ENCODE results near the gene PNMA1.

PNMA1 gene

DNA sequence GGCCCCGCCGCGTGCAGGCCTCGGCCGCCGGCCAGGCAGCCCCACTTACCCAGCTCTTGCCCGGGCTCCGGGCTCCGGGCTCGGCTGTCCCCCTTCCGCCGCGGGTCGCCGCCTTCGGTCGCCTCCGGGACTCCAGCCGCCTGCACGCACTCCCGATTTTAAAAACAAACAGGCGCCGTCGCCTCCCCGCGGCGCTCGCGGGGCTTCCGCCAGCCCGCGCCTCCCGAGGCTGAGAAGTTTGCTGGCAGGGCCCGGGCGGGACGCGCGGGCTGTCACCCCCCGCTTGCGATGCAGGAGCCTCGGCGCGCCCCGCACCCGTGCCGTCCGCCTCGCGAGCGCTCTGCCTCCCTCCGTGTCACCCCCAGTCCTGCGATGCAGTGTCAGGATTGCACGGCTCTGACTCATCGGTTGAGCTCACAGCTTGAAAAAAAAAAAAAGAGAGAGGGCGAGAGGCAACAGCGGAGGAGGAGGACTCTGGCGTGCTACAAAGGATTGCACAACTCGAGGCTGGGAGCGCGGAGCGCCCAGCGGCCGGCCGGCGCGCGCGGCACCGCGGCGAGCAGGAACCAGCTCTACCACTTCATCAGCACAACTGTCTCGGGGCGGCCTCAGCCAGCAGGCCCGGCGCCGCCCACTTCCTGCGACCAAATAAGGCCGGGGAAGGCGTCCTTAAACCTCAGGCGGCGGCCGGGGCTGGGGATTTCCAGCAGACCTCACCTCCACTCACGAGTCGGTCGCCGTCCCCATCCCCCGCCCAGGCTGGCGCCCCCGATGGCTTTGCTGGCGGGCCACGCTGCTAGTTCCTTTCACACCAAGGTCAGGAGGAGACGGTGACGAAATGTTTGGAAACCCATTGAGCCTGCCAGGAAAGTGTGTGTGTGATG is 45.8 kb upstream of the PNMA1 start:
- TF ChIP-seq ARNT (IDR thresholded peaks at IDR 0.05), result 0 out of 2 replicates have a peak, but pooled peaks have one; percentile 20
- TF ChIP-seq ZNF384 (IDR thresholded peaks at IDR 0.05), result peak; percentile 92
- no peak for TF ChIP-seq ELF4 (IDR thresholded peaks at IDR 0.05)
- POLR2A ChIA-PET, result interaction anchor here (0.5 to 4.4 kb wide), 19 partner anchors 10 to 123 kb away, joined by 3 to 49 read pairs (median 5); partner anchors contain the start of gene PTGR2
- CTCF ChIA-PET, result interaction anchor here (0.7 to 2.7 kb wide), 9 partner anchors 10 to 68 kb away, joined by 3 to 15 read pairs (median 4); no protein-coding TSS in a partner anchor
- peak; percentile 88 for DNase-seq (ENCODE audit: extremely low spot score)

DNA sequence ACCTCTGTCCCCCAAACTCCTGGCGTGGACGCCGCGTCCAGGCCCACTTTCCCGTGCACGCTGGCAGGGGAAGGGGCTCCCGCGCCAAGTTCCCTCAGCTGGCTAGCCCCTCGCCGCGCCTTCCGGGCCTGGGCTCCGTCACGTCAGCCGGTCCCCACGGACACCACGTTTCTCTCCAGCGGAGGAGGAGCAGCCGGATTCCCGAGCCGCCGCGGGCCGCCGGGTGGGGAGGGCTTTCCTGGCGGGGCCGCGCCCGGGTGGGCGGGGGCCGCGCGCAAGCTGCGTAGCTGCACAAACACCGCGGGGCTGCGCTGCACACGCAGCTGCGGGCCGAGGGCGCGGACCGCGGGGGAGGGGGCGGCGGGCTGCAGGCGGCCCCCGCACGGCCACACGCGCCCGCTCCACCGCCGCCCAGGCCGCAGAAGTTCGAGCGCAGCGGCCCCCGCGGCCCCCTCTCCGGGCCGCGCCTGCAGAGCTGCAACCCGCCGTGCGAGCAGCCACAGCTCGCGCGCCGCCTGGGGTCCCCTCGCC is 45.1 kb upstream of the PNMA1 start:
- DNase-seq (ENCODE audit: extremely low spot score), result peak; percentile 67
- POLR2A ChIA-PET, result interaction anchor here (1.1 to 4.4 kb wide), 14 partner anchors 10 to 127 kb away, joined by 3 to 49 read pairs (median 7); partner anchors contain the start of genes PTGR2 and ZNF410
- TF ChIP-seq FOXM1 (IDR thresholded peaks at IDR 0.05; ENCODE audit: borderline replicate concordance) (peak; percentile 67), NFRKB (IDR thresholded peaks at IDR 0.05) (no peak)
- CTCF ChIA-PET, result interaction anchor here (0.6 to 2.7 kb wide), 12 partner anchors 8 to 68 kb away, joined by 3 to 15 read pairs (median 4); no protein-coding TSS in a partner anchor

DNA sequence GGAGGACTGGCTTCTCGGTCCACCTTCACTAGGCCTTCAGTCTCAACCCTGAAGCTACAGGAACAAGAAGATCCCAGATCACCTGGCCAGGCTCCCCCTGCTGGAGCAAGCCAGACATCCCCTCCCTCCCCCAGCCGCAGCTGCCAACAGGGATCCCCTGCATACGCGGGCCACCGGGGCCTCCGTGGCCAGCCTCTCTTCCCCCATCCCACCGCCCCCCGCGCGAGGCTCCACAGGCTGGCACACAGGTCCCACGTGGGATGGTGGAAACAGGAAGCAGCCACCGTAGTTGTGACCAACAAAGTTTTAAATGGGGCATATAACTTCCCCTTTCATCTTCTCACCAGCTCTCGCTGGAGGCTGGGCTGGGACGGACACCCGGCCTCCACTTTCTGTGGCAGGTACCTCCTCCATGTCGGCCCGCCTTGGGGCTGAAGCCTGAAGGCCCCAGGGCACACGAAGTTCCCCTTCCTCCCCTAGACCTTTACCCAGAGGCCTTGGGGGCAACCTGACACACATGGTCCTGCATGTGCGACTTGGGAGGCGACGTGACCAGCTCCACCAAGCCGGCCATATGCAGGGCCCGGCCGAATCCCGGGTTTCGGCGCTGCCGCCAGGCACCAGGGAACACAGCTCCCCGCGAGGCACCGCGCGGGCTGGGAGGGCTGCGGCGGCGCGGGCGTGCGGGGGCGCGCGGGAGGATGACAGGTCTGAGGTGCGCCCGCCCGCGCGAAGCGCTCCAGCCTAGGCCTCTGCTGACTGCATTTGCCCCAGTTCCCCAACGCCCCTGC is 44.4 kb upstream of the PNMA1 start:
- CTCF ChIA-PET, result interaction anchor here (0.6 to 2.7 kb wide), 19 partner anchors 8 to 193 kb away, joined by 3 to 15 read pairs (median 5); no protein-coding TSS in a partner anchor
- POLR2A ChIA-PET, result interaction anchor here (0.7 to 4.4 kb wide), 13 partner anchors 8 to 128 kb away, joined by 3 to 49 read pairs (median 5); partner anchors contain the start of genes PTGR2 and ZNF410
- DNase-seq (ENCODE audit: extremely low spot score), result peak; percentile 74
- TF ChIP-seq TARDBP (IDR thresholded peaks at IDR 0.05) (no peak), ARNT (IDR thresholded peaks at IDR 0.05) (no peak), FOXM1 (IDR thresholded peaks at IDR 0.05; ENCODE audit: borderline replicate concordance) (no peak), HDGF (IDR thresholded peaks at IDR 0.05; ENCODE audit: borderline replicate concordance) (peak; percentile 87; the same call in 1 of the 2 replicates), L3MBTL2 (conservative IDR thresholded peaks at IDR 0.05) (peak; percentile 74), NFRKB (IDR thresholded peaks at IDR 0.05) (no peak), SUZ12 (IDR thresholded peaks at IDR 0.05) (no peak), ZNF384 (IDR thresholded peaks at IDR 0.05) (no peak), FOXK2 (IDR thresholded peaks at IDR 0.05) (no peak), LEF1 (IDR thresholded peaks at IDR 0.05; ENCODE audit: borderline replicate concordance) (no peak), ELF4 (IDR thresholded peaks at IDR 0.05) (no peak)
- TF ChIP-seq, protein P1, sequence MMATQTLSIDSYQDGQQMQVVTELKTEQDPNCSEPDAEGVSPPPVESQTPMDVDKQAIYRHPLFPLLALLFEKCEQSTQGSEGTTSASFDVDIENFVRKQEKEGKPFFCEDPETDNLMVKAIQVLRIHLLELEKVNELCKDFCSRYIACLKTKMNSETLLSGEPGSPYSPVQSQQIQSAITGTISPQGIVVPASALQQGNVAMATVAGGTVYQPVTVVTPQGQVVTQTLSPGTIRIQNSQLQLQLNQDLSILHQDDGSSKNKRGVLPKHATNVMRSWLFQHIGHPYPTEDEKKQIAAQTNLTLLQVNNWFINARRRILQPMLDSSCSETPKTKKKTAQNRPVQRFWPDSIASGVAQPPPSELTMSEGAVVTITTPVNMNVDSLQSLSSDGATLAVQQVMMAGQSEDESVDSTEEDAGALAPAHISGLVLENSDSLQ (IDR thresholded peaks at IDR 0.05), result no peak

DNA sequence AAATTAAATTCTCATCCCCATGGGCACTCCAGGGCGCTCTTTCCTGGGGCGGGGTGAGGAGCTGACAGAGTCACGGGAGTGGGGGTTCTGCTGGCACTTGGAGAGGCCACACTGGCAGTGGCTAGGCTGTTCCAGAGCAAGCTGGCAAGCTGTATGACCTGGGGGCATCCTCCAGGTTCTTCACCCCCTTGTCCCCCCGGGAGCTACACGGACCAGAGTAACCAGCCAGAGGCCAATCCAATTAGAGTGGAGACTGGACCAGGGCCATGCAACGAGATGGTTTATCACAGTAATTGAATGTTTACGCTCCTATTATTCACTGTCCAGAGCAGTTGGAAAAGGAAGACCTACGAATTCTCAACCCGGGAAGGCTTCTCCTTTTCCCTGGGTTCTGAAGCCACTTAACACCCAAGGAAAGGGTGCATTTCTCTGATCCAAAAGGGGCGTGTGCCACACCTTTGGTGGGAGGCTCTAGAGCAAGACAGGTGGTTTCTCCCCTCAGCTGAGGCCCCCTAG is 43.8 kb upstream of the PNMA1 start:
- DNase-seq (ENCODE audit: extremely low spot score), result no peak
- no peak for TF ChIP-seq FOXM1 (IDR thresholded peaks at IDR 0.05; ENCODE audit: borderline replicate concordance)
- no peak for TF ChIP-seq NFRKB (IDR thresholded peaks at IDR 0.05)
- no peak for TF ChIP-seq CTBP1 (IDR thresholded peaks at IDR 0.05; ENCODE audit: borderline replicate concordance)
- TF ChIP-seq TARDBP (IDR thresholded peaks at IDR 0.05), result no peak
- TF ChIP-seq BHLHE40 (IDR thresholded peaks at IDR 0.05; ENCODE audit: borderline replicate concordance), result no peak
- TF ChIP-seq LEF1 (IDR thresholded peaks at IDR 0.05; ENCODE audit: borderline replicate concordance), result no peak
- no peak for TF ChIP-seq L3MBTL2 (conservative IDR thresholded peaks at IDR 0.05)
- TF ChIP-seq SP1 (IDR thresholded peaks at IDR 0.05), result no peak
- TF ChIP-seq FOXK2 (IDR thresholded peaks at IDR 0.05), result no peak
- TF ChIP-seq, protein P1 (IDR thresholded peaks at IDR 0.05), result no peak
- TF ChIP-seq FOXA1 (IDR thresholded peaks at IDR 0.05), result no peak
- no peak for TF ChIP-seq HDGF (IDR thresholded peaks at IDR 0.05; ENCODE audit: borderline replicate concordance)
- CTCF ChIA-PET, result interaction anchor here (0.6 to 2.7 kb wide), 16 partner anchors 8 to 193 kb away, joined by 3 to 15 read pairs (median 5); no protein-coding TSS in a partner anchor
- POLR2A ChIA-PET, result interaction anchor here (0.7 to 4.4 kb wide), 13 partner anchors 8 to 129 kb away, joined by 3 to 49 read pairs (median 5); partner anchors contain the start of genes PTGR2 and ZNF410

DNA sequence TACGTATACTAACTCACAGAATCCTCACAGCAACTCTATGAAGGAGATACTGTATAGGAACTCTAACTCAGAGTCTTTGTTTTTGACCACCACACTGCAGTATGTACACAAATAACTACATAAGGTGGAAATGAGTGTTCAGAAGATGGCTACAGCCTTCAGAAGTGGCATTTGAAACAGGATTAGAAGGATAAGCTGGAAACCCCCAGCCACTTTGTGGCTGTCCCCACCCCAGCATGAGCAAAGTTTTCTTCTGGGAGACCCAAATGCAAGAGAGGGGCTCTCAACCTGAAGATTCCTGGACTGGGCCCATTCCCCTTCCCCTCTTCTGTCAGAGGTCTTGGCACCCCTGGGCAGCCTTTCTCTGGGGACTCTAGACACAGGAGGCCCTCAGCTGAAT is 43.2 kb upstream of the PNMA1 start:
- no peak for DNase-seq (ENCODE audit: extremely low spot score)
- POLR2A ChIA-PET, result interaction anchor here (2.1 to 4.4 kb wide), 4 partner anchors 8 to 94 kb away, joined by 5 to 49 read pairs (median 21); partner anchors contain the start of gene PTGR2
- TF ChIP-seq, protein P1 (IDR thresholded peaks at IDR 0.05), result no peak
- TF ChIP-seq NFRKB (IDR thresholded peaks at IDR 0.05), result no peak
- TF ChIP-seq FOXM1 (IDR thresholded peaks at IDR 0.05; ENCODE audit: borderline replicate concordance), result no peak
- no peak for TF ChIP-seq HDGF (IDR thresholded peaks at IDR 0.05; ENCODE audit: borderline replicate concordance)
- no peak for TF ChIP-seq FOXK2 (IDR thresholded peaks at IDR 0.05)
- TF ChIP-seq L3MBTL2 (conservative IDR thresholded peaks at IDR 0.05), result no peak
- no peak for TF ChIP-seq ZNF384 (IDR thresholded peaks at IDR 0.05)
- TF ChIP-seq ARNT (IDR thresholded peaks at IDR 0.05), result no peak
- TF ChIP-seq BHLHE40 (IDR thresholded peaks at IDR 0.05; ENCODE audit: borderline replicate concordance), result no peak
- CTCF ChIA-PET, result interaction anchor here (1.2 to 1.5 kb wide), 5 partner anchors 10 to 194 kb away, joined by 4 to 14 read pairs (median 5); no protein-coding TSS in a partner anchor

All from HEK293T (cell line).